ENCODE measurements around the gene NRTN. TPM values are rescaled to one million over a fixed set of nuclear protein-coding genes. Genes with fewer than 3 reads are reported as not detected.

NRTN gene
- total RNA-seq, 4 donors from 2014 or later = 0.82 to 3.8 (median 1.5) TPM

GRCh38 chr19:5827891-5828660, 23.2 kb downstream of the NRTN start:
- DNase-seq = peak; percentile 95
- intact Hi-C loops (cut with DNase I; ENCODE audit: low total_unique reads) (no loop called here), in situ Hi-C loops (cut with MboI; ENCODE audit: low pct_ligation_motif_present in 1 of 4, low pct_unique_long_range_greater_than_20kb in 1 of 4, low sequenced_read_pairs in 3 of 4) (no loop called here)
- peak overlapping the region; percentile 29 to 50 (median 32) for H3K4me3 ChIP-seq
- H3K36me3 ChIP-seq = no peaks in the 10 kb centered on the region
- peaks cover 9 to 33% (median 28%) of the 10 kb centered on the region in 4 donors for H3K4me1 ChIP-seq
- TF ChIP-seq EP300 (IDR thresholded peaks at IDR 0.05; ENCODE audit: low read depth) (no peak), CTCF (IDR thresholded peaks at IDR 0.05) (no peak), POLR2A (IDR thresholded peaks at IDR 0.05) (peak; percentile 90), POLR2AphosphoS5 (IDR thresholded peaks at IDR 0.05) (peak; percentile 94 to 95 (median 94))
- WGBS, 2 donors (ENCODE audit: low coverage in 1 of 2) = 12% methylated on average over 78 of the region's 91 CpGs; no CpG with 5 or more reads in 1 of the 2 donors
- peak overlapping the region; percentile 82 to 96 (median 90) for H3K27ac ChIP-seq
- no peaks in the 10 kb centered on the region for H3K9me3 ChIP-seq
- no peaks in the 10 kb centered on the region for H3K27me3 ChIP-seq

- in situ Hi-C loops (cut with MboI; ENCODE audit: low pct_ligation_motif_present in 1 of 4, low pct_unique_long_range_greater_than_20kb in 1 of 4, low sequenced_read_pairs in 3 of 4) (no loop called here), intact Hi-C loops (cut with DNase I; ENCODE audit: low total_unique reads) (no loop called here)
- Histone ChIP-seq H3K4me1 (peaks cover 9 to 33% (median 28%) of the 10 kb centered on the region in 4 donors), H3K27ac (peak overlapping the region; percentile 82 to 96 (median 90)), H3K36me3 (no peaks in the 10 kb centered on the region), H3K4me3 (peak overlapping the region; percentile 29 to 50 (median 32)), H3K9me3 (no peaks in the 10 kb centered on the region), H3K27me3 (no peaks in the 10 kb centered on the region)
- TF ChIP-seq POLR2A (IDR thresholded peaks at IDR 0.05) (no peak), CTCF (IDR thresholded peaks at IDR 0.05) (no peak), POLR2AphosphoS5 (IDR thresholded peaks at IDR 0.05) (peak; percentile 43 to 68 (median 49))
- DNase-seq = peak; percentile 58
- 39% methylated on average over 34 of the region's 47 CpGs; no CpG with 5 or more reads in 1 of the 2 donors for WGBS, 2 donors (ENCODE audit: low coverage in 1 of 2)
Observed at GRCh38 chr19:5828661-5829566, 24.0 kb downstream of the NRTN start.

- H3K4me3 ChIP-seq = peak overlapping the region in 1 of 4 donors; percentile 50
- H3K27me3 ChIP-seq = no peaks in the 10 kb centered on the region
Observed at GRCh38 chr19:5829567-5830310, 24.9 kb downstream of the NRTN start.

More at GRCh38 chr19:5829567-5830310, 24.9 kb downstream of the NRTN start:
- DNase-seq = no peak
- peak overlapping the region; percentile 82 to 96 (median 90) for H3K27ac ChIP-seq
- H3K36me3 ChIP-seq = no peaks in the 10 kb centered on the region
- in situ Hi-C loops (cut with MboI; ENCODE audit: low pct_ligation_motif_present in 1 of 4, low pct_unique_long_range_greater_than_20kb in 1 of 4, low sequenced_read_pairs in 3 of 4) = no loop called here
- 79% methylated on average over 31 of the region's 34 CpGs; no CpG with 5 or more reads in 1 of the 2 donors for WGBS, 2 donors (ENCODE audit: low coverage in 1 of 2)
- H3K4me1 ChIP-seq = peaks cover 9 to 33% (median 28%) of the 10 kb centered on the region in 4 donors
- intact Hi-C loops (cut with DNase I; ENCODE audit: low total_unique reads) = no loop called here
- no peak for TF ChIP-seq EP300 (IDR thresholded peaks at IDR 0.05; ENCODE audit: low read depth)
- TF ChIP-seq POLR2AphosphoS5 (IDR thresholded peaks at IDR 0.05) = no peak
- no peak for TF ChIP-seq POLR2A (IDR thresholded peaks at IDR 0.05)
- no peak for TF ChIP-seq CTCF (IDR thresholded peaks at IDR 0.05)
- no peaks in the 10 kb centered on the region for H3K9me3 ChIP-seq

Measured in transverse colon (tissue), 4 donors.